ENCODE measurements around the gene TEC. TPM values are rescaled to one million over a fixed set of nuclear protein-coding genes. Genes with fewer than 3 reads are reported as not detected.

Gene TEC
- 12.7 and 33.0 TPM in 2 replicates for total RNA-seq (2011; cell fraction: chromatin; rRNA removed; ENCODE audit: low replicate concordance)
- total RNA-seq (2011; cell fraction: nucleolus; rRNA removed), result 6.3 and 7.9 TPM in 2 replicates
- total RNA-seq (2011; cell fraction: nucleoplasm; rRNA removed), result 11.6 and 13.3 TPM in 2 replicates
- total RNA-seq (2014; rRNA removed) (9.6 and 14.7 TPM in 2 replicates), total RNA-seq (2014; rRNA removed; fragmentation: Illumina TruSeq; extraction: Trizol) (10.2 and 11.4 TPM in 2 replicates), total RNA-seq (2015; rRNA removed; fragmentation: Illumina TruSeq; extraction: Trizol) (12.5 and 13.0 TPM in 2 replicates), total RNA-seq (2021) (6.8 and 8.0 TPM in 2 replicates), polyA plus RNA-seq (2011; rRNA removed) (8.0 and 9.8 TPM in 2 replicates), polyA plus RNA-seq (2014; fragmentation: Illumina TruSeq; extraction: Trizol) (7.4 and 8.8 TPM in 2 replicates), polyA plus RNA-seq (2014; fragmentation: Nextera tagmentation; extraction: Ambion mirVana) (1 to 10 TPM; 5.3 to 8.2 TPM), polyA plus RNA-seq (2014; rRNA removed) (6.8 and 10.6 TPM in 2 replicates), polyA minus RNA-seq (2011; rRNA and poly(A)+ RNA removed) (15.1 and 25.1 TPM in 2 replicates), Bru-seq, nascent RNA (percentile 81 among the genes with signal in this experiment), BruChase-seq, experiment 1, labeled RNA remaining after a 2-hour chase (percentile 74 among the genes with signal in this experiment), BruChase-seq, experiment 2, labeled RNA remaining after a 6-hour chase (percentile 75 among the genes with signal in this experiment)
- 1.8 and 5.7 TPM in 2 replicates for polyA plus RNA-seq (2011; cell fraction: cytosol; rRNA removed)
- 10.2 and 21.9 TPM in 2 replicates for polyA plus RNA-seq (2011; cell fraction: nucleus; rRNA removed)
- 7.2 and 7.8 TPM in 2 replicates for polyA plus RNA-seq (2012)
- 4.4 and 5.4 TPM in 2 replicates for polyA minus RNA-seq (2011; cell fraction: cytosol; rRNA and poly(A)+ RNA removed)
- 11.6 and 30.9 TPM in 2 replicates for polyA minus RNA-seq (2011; cell fraction: nucleus; rRNA and poly(A)+ RNA removed)
- long read RNA-seq, experiment 1, transcript TEC-201 (18 exons, 3,687 nt), result major isoform, 21 of 35 reads
- long read RNA-seq, experiment 1, partial matches to known transcripts, result 3 of 35 reads
- long read RNA-seq, experiment 1, other reads (novel, unspliced or antisense), result 11 of 35 reads
- long read RNA-seq, experiment 2, partial matches to known transcripts, result 3 of 5 reads
- long read RNA-seq, experiment 2, other reads (novel, unspliced or antisense), result 1 of 5 reads
- long read RNA-seq, experiment 3, partial matches to known transcripts, result 0 of 3 reads
- long read RNA-seq, experiment 3, other reads (novel, unspliced or antisense), result 1 of 3 reads

DNA sequence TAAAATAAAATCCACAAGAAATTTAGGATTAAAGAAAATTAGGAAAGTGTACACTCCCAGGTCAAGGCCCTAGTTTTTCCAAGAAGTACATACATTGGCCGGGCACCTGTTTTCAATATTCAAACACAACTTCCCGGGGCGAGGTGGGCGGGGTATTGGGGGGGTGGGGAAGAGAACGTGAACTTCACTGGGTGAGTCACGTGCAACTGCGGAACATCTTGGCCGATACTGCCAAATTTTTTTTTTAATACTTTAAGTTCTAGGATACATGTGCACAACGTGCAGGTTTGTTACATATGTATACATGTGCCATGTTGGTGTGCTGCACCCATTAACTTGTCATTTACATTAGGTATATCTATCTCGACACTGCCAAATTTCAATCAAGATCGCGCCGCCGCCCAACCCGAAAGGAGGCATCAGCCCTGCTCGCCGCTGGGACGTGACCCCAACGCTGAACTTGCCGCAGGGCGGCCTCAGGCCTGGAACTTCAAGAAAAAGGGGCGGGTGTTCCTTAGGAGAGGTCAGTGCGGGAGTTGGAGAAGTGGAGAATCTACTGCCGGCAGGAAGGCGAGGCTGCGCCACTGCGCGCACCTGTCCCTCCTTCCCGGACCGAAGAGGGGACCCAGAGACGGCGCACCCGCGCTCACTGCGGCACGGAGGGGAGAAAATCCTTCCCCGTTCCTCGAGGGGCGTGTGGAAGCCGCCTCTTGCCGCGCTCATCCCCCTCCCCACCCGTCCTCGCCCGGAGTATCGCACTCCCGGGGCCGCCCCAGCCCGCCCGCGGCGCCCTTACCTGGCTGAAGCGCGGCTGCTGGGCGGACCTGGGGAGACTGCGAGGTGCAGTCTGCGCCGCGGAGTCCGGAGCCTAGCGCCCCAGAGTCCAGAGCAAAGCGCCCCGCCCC lies at the start of gene TEC:
TSS of gene TEC (minus strand) at position 883 of the 905 bp plus-strand sequence. CDS start 41,224 bp downstream, outside the sequence.
- Histone ChIP-seq H3K27me3 (ENCODE audit: control insufficient read depth in 2 of 2, insufficient read depth in 2 of 2, low read length in 2 of 2) (no peaks in the 10 kb centered on the region), H3K4me1 (replicated peaks in 1 of 2; ENCODE audit: control insufficient read depth in 2 of 2, insufficient read depth in 2 of 2, low read length in 2 of 2) (peaks cover 21 to 41% of the 10 kb centered on the region in 2 experiments), H3K4me3 (peak within 1 kb of the TSS; percentile 89), H4K20me1 (replicated peaks; ENCODE audit: control insufficient read depth, insufficient read depth, low read length) (no peaks in the 10 kb centered on the region), H2AFZ (ENCODE audit: low read depth, low read length) (peak within 1 kb of the TSS; percentile 99), H3K9me3 (replicated peaks; ENCODE audit: control insufficient read depth, insufficient read depth, low read depth, low read length) (no peaks in the 10 kb centered on the region), H3K36me3 (ENCODE audit: control insufficient read depth, insufficient read depth, low read length) (peaks cover 12% of the 10 kb centered on the region; the same call in 2 of the 3 replicates), H3K79me2 (ENCODE audit: control insufficient read depth, insufficient read depth, low read length) (peaks cover 61% of the 10 kb centered on the region), H3K4me2 (ENCODE audit: insufficient read depth, low read length) (peak within 1 kb of the TSS; percentile 96), H3K9me1 (ENCODE audit: control insufficient read depth, insufficient read depth, low read length) (no peaks in the 10 kb centered on the region), H3K9ac (ENCODE audit: insufficient read depth in 1 of 2, low read depth in 2 of 2, low read length in 2 of 2) (peak within 1 kb of the TSS; percentile 82 to 95), H3K27ac (ENCODE audit: extremely low read depth, low read depth, low read length) (peak within 1 kb of the TSS; percentile 92)
- ATAC-seq (peak; percentile 81), DNase-seq (ENCODE audit: extremely low read depth in 1 of 4, low spot score in 3 of 4) (peak; percentile 64 to 88 (median 69)), FAIRE-seq (peak; percentile 77)
- WGBS (ENCODE audit: insufficient coverage, low coverage, missing lambda C conversion rate), result under 1% methylated on average over 34 of the region's 63 CpGs
- ChIA-PET POLR2A (no interaction called here), CTCF (ENCODE audit: low intra/inter-chr PET ratio) (interaction anchor here (0.7 kb wide), 1 partner anchor 215 kb away, joined by 3 read pairs; no protein-coding TSS in a partner anchor)
- intact Hi-C loops (cut with micrococcal nuclease), result loop anchor here (2.0 kb wide), 2 partner anchors 26 to 56 kb away; no protein-coding TSS in a partner anchor
- BruUV-seq (replicated peaks), result TSS peak; percentile 52
- in situ Hi-C loops (cut with MboI), result no loop called here
- TF ChIP-seq SMARCC2 (IDR thresholded peaks at IDR 0.05; ENCODE audit: low read depth) (no peak), SMARCE1 (IDR thresholded peaks at IDR 0.05) (0 out of 2 replicates have a peak, but pooled peaks have one; percentile 29), PTTG1 (tag; IDR thresholded peaks at IDR 0.05; ENCODE audit: low read depth) (no peak), POU5F1 (IDR thresholded peaks at IDR 0.05; ENCODE audit: borderline replicate concordance, low read depth, low read length, partially characterized antibody) (no peak), ZFP1 (CRISPR knock-in tag; IDR thresholded peaks at IDR 0.05) (no peak), PCBP1 (IDR thresholded peaks at IDR 0.05; ENCODE audit: low read depth, low read length, poor library complexity, severe bottlenecking) (peak; percentile 56), RAD51 (IDR thresholded peaks at IDR 0.05; ENCODE audit: borderline replicate concordance, low read depth) (peak; percentile 69; the same call in 1 of the 2 replicates), FOXK2 (conservative IDR thresholded peaks at IDR 0.05 in 1 of 2, IDR thresholded peaks at IDR 0.05 in 1 of 2; ENCODE audit: low read depth in 2 of 2) (peak in 1 of 2 experiments; percentile 39; a peak in 1 of 4 replicates), ZBTB7A (IDR thresholded peaks at IDR 0.05; ENCODE audit: borderline replicate concordance, control insufficient read depth, low read depth, low read length) (no peak), ESRRA (IDR thresholded peaks at IDR 0.05; ENCODE audit: borderline replicate concordance, low read depth) (no peak), HDAC6 (IDR thresholded peaks at IDR 0.05; ENCODE audit: low read depth, low read length) (no peak)
- TF ChIP-seq, protein P1, sequence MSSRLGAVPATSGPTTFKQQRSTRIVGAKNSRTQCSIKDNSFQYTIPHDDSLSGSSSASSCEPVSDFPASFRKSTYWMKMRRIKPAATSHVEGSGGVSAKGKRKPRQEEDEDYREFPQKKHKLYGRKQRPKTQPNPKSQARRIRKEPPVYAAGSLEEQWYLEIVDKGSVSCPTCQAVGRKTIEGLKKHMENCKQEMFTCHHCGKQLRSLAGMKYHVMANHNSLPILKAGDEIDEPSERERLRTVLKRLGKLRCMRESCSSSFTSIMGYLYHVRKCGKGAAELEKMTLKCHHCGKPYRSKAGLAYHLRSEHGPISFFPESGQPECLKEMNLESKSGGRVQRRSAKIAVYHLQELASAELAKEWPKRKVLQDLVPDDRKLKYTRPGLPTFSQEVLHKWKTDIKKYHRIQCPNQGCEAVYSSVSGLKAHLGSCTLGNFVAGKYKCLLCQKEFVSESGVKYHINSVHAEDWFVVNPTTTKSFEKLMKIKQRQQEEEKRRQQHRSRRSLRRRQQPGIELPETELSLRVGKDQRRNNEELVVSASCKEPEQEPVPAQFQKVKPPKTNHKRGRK (tag; IDR thresholded peaks at IDR 0.05), result no peak
- TF ChIP-seq, protein P2, sequence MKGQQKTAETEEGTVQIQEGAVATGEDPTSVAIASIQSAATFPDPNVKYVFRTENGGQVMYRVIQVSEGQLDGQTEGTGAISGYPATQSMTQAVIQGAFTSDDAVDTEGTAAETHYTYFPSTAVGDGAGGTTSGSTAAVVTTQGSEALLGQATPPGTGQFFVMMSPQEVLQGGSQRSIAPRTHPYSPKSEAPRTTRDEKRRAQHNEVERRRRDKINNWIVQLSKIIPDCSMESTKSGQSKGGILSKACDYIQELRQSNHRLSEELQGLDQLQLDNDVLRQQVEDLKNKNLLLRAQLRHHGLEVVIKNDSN (CRISPR knock-in tag; IDR thresholded peaks at IDR 0.05), result peak; percentile 73

Data from K562 (cell line).